ENCODE data around the gene RDH13. TPM values are rescaled to one million over a fixed set of nuclear protein-coding genes. Genes with fewer than 3 reads are reported as not detected.

The RDH13 gene
- total and polyA plus RNA-seq, 2 of the 8 experiments (the other 6 are each of a cell fraction or from before 2014, with no cell fraction given) = 15.9 to 31.5 TPM

DNA sequence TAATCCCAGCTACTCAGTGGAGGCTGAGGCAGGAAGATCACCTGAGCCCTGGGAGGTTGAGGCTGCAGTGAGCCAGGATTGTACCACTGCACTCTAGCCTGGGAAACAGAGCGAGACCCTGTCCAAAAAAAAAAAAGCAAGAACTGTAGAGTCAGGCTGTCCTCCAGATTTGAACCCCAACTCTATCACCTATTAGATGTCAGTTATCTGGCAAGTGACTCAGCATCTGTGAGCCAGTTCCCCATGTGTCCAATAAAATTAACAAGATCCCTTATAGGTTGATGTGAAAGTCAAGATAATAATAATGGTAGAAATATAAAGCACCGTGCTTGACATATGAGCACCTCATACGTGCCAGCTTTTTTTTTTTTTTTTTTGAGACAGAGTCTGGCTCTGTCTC is 46.9 kb downstream of the RDH13 start:
- H2BK15ac ChIP-seq (ENCODE audit: low read length) = no peak overlapping the region
- peaks cover 4% of the 10 kb centered on the region for H3K79me1 ChIP-seq (ENCODE audit: low read depth, low read length)
- H3K4me2 ChIP-seq (ENCODE audit: insufficient read depth in 1 of 2, low read depth in 2 of 2, low read length in 2 of 2) = no peak overlapping the region
- H3K9ac ChIP-seq (replicated peaks in 1 of 4; ENCODE audit: extremely low read depth in 1 of 4, low read depth in 3 of 4, low read length in 3 of 4) = no peak overlapping the region
- no peak overlapping the region for H3K56ac ChIP-seq (replicated peaks; ENCODE audit: insufficient read length, low read depth, low read length)
- no peak overlapping the region for H2BK20ac ChIP-seq (ENCODE audit: low read length)
- no peak overlapping the region for H3K4me3 ChIP-seq (ENCODE audit: extremely low read depth in 1 of 4, insufficient read depth in 2 of 4, low read depth in 3 of 4, low read length in 4 of 4)
- no peak overlapping the region for H3K4ac ChIP-seq (replicated peaks; ENCODE audit: insufficient read length, low read depth, low read length)
- H2AFZ ChIP-seq (ENCODE audit: low read length) = no peak overlapping the region
- no peak overlapping the region for H3K18ac ChIP-seq (ENCODE audit: extremely low read depth, low read length)
- H4K8ac ChIP-seq (ENCODE audit: extremely low read depth, insufficient read depth, low read length) = no peak overlapping the region
- H3K4me1 ChIP-seq (replicated peaks in 1 of 4; ENCODE audit: control insufficient read depth in 3 of 4, insufficient read depth in 4 of 4, low read length in 3 of 4) = peaks cover 0 to 10% (median 2%) of the 10 kb centered on the region in 4 experiments; a peak in 3 of 7 replicates
- H3K79me2 ChIP-seq (ENCODE audit: control insufficient read depth in 1 of 2, insufficient read depth in 2 of 2, low read length in 2 of 2) = peaks cover 0 to 41% of the 10 kb centered on the region in 2 experiments; a peak in 3 of 4 replicates
- H4K20me1 ChIP-seq (replicated peaks in 1 of 2; ENCODE audit: control insufficient read depth in 1 of 2, insufficient read depth in 2 of 2, low read length in 2 of 2) = no peaks in the 10 kb centered on the region
- FAIRE-seq (no peak), DNase-seq (ENCODE audit: low read depth in 1 of 2, low spot score in 2 of 2) (no peak)
- CTCF ChIA-PET (ENCODE audit: partially characterized antibody) = interaction anchor here (0.9 to 1.4 kb wide), 2 partner anchors 12 to 95 kb away, joined by 3 to 4 read pairs; no protein-coding TSS in a partner anchor
- no peak overlapping the region for H3K23ac ChIP-seq (ENCODE audit: insufficient read length)
- H3K36me3 ChIP-seq (ENCODE audit: control insufficient read depth in 2 of 4, insufficient read depth in 4 of 4, low read length in 3 of 4) = no peaks in the 10 kb centered on the region
- no peak overlapping the region for H2BK120ac ChIP-seq (replicated peaks; ENCODE audit: low read depth, low read length)
- no peak overlapping the region for H3K14ac ChIP-seq (ENCODE audit: insufficient read length)
- no peak overlapping the region for H4K5ac ChIP-seq (ENCODE audit: insufficient read length, low read depth, low read length)
- H2BK12ac ChIP-seq (ENCODE audit: low read depth, low read length) = no peak overlapping the region
- POLR2A ChIA-PET (ENCODE audit: partially characterized antibody) = interaction anchor here (1.5 kb wide), 1 partner anchor 11 kb away, joined by 3 read pairs; no protein-coding TSS in a partner anchor
- no peak overlapping the region for H4K91ac ChIP-seq (replicated peaks; ENCODE audit: insufficient read length, low read length)
- H2BK5ac ChIP-seq (ENCODE audit: low read depth, low read length) = no peak overlapping the region
- no peak overlapping the region for H2AK5ac ChIP-seq (ENCODE audit: low read depth, low read length)
- WGBS, 2 experiments (ENCODE audit: extremely low coverage in 1 of 2, insufficient coverage in 1 of 2, insufficient read length in 1 of 2, insufficient replicate concordance in 2 of 2, low coverage in 1 of 2, low lambda C conversion rate in 2 of 2, missing lambda C conversion rate in 1 of 2) = 88% methylated on average over 3 of the region's 3 CpGs; no CpG with 5 or more reads in 1 of the 2 experiments
- H3K27ac ChIP-seq (ENCODE audit: low read depth, low read length) = no peak overlapping the region
- no peaks in the 10 kb centered on the region for H3K27me3 ChIP-seq (replicated peaks in 1 of 4; ENCODE audit: control insufficient read depth in 3 of 4, extremely low read depth in 1 of 4, insufficient read depth in 3 of 4, low read length in 3 of 4)
- H3K23me2 ChIP-seq (ENCODE audit: low read depth, low read length) = no peaks in the 10 kb centered on the region; the same call in 1 of the 2 replicates
- no peaks in the 10 kb centered on the region for H3K9me3 ChIP-seq (ENCODE audit: insufficient read depth in 2 of 2, low read depth in 1 of 2, low read length in 1 of 2)
- TF ChIP-seq, protein P1, sequence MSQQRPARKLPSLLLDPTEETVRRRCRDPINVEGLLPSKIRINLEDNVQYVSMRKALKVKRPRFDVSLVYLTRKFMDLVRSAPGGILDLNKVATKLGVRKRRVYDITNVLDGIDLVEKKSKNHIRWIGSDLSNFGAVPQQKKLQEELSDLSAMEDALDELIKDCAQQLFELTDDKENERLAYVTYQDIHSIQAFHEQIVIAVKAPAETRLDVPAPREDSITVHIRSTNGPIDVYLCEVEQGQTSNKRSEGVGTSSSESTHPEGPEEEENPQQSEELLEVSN (IDR thresholded peaks at IDR 0.05) = no peak
- TF ChIP-seq KDM1A (IDR thresholded peaks at IDR 0.05; ENCODE audit: borderline replicate concordance, low read length) (no peak), NANOG (IDR thresholded peaks at IDR 0.05; ENCODE audit: insufficient read depth, low read depth, low read length, poor library complexity, severe bottlenecking) (no peak), TAF7 (optimal IDR thresholded peaks at IDR 0.05; ENCODE audit: borderline replicate concordance, low read depth, low read length) (no peak), TCF12 (IDR thresholded peaks at IDR 0.05; ENCODE audit: low read depth, low read length) (no peak), POLR2A (IDR thresholded peaks at IDR 0.05; ENCODE audit: control extremely low read depth in 1 of 2, low read depth in 2 of 2, low read length in 2 of 2) (no peak)
